A673 (cell line): ENCODE results near the gene LDLRAD3.

Experiments
- EZH2 ChIP-seq: fragments of 200-600 bp; sonication (generic); IDR thresholded peaks from 2 replicates; pipeline ENCODE4 v1.6.1; 2017; ENCODE audit warnings: borderline replicate concordance, low read depth, mild to moderate bottlenecking, mixed read lengths, antibody characterized with exemption, low read length; ENCODE audit not compliant: poor library complexity, severe bottlenecking
- TF ChIP-seq, protein P1 (sequence below): fragments of 300-800, 200-600 bp; sonication (generic); conservative IDR thresholded peaks from 2 replicates; pipeline ENCODE4 v1.5.1; 2017; ENCODE audit warnings: low read depth, mild to moderate bottlenecking, antibody characterized with exemption, low read length, moderate library complexity, mixed read lengths

DNA sequence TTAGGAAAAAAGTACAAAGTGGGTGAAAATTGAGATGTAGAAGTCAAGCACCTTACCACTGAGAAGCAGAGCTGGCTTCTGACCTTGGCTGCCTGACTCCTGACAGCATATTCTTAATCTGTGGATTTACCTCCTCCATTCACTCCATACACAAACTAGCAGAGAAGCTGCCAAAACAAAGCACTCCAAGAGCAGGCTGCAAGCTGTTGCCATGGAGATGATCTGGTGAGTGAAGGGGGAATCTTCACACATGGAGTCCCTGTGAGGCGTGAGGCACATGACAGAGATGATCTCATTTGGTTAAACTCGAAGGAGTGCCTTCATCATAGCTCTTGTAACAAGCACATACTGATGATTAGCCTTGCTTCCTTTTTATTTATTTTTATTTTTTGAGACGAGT, 329.2 kb downstream of the LDLRAD3 start:
- TF ChIP-seq, protein P1, sequence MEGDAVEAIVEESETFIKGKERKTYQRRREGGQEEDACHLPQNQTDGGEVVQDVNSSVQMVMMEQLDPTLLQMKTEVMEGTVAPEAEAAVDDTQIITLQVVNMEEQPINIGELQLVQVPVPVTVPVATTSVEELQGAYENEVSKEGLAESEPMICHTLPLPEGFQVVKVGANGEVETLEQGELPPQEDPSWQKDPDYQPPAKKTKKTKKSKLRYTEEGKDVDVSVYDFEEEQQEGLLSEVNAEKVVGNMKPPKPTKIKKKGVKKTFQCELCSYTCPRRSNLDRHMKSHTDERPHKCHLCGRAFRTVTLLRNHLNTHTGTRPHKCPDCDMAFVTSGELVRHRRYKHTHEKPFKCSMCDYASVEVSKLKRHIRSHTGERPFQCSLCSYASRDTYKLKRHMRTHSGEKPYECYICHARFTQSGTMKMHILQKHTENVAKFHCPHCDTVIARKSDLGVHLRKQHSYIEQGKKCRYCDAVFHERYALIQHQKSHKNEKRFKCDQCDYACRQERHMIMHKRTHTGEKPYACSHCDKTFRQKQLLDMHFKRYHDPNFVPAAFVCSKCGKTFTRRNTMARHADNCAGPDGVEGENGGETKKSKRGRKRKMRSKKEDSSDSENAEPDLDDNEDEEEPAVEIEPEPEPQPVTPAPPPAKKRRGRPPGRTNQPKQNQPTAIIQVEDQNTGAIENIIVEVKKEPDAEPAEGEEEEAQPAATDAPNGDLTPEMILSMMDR = no peak
- TF ChIP-seq EZH2 = no peak
